CD4-positive, alpha-beta T cell (primary cell): ENCODE results near the gene DPH1. TPM values are rescaled to one million over a fixed set of nuclear protein-coding genes. Genes with fewer than 3 reads are reported as not detected.

ENCODE experiments used
- ATAC-seq: fragments of 200-7000 bp; cut with Tn5 transposase; one replicate; pipeline ENCODE4 v1.10.0; 2022; ENCODE audit warnings: mild to moderate bottlenecking; ENCODE audit not compliant: poor library complexity
- CTCF ChIA-PET: fragments of 350-600 bp; sonication (Branson Sonifier 250); formaldehyde crosslinking; loops from one replicate; lab custom pipeline; 2021; ENCODE audit warnings: antibody characterized with exemption, inconsistent platforms; lab: Charles Lee
- POLR2A ChIA-PET: fragments of 350-600 bp; sonication (Branson Sonifier 250); formaldehyde crosslinking; loops from one replicate; lab custom pipeline; 2021; ENCODE audit warnings: antibody characterized with exemption, inconsistent platforms; lab: Charles Lee
- DNase-seq, 14 experiments: peaks; one replicate each; pipeline ENCODE4 v3.0.0-alpha.2; 2013 to 2020; ENCODE audit warnings: mixed read lengths in 2 of 14
- H3K27ac ChIP-seq, 2 donors: one replicate each; pipeline versions ENCODE4 v1.5.1 to v1.7.0; 2013; ENCODE audit warnings: low read length in 2 of 2, low read depth in 1 of 2, mild to moderate bottlenecking in 1 of 2
- H3K27me3 ChIP-seq, 2 experiments: 1 replicate in 1 of 2; 2 replicates in 1 of 2; pipeline versions ENCODE4 v1.6.1 to v1.7.0; 2013; ENCODE audit warnings: low read length in 2 of 2, control low read depth in 1 of 2, mild to moderate bottlenecking in 1 of 2, moderate library complexity in 1 of 2; ENCODE audit not compliant: insufficient read depth in 2 of 2, control insufficient read depth in 1 of 2
- H3K36me3 ChIP-seq: one replicate; pipeline ENCODE4 v1.6.1; 2013; ENCODE audit warnings: low read length, control low read depth; ENCODE audit not compliant: insufficient read depth
- H3K4me1 ChIP-seq: one replicate; pipeline ENCODE4 v1.6.1; 2013; ENCODE audit warnings: low read length, control low read depth; ENCODE audit not compliant: insufficient read depth
- H3K4me3 ChIP-seq: one replicate; pipeline ENCODE4 v1.5.1; 2013; ENCODE audit warnings: mild to moderate bottlenecking, low read length, moderate library complexity
- H3K9me3 ChIP-seq, 2 experiments: 1 replicate in 1 of 2; 2 replicates in 1 of 2; pipeline versions ENCODE4 v1.6.1 to v1.7.0; 2013; ENCODE audit warnings: low read length in 2 of 2, mild to moderate bottlenecking in 2 of 2, control low read depth in 1 of 2, moderate library complexity in 1 of 2; ENCODE audit not compliant: control insufficient read depth in 1 of 2, insufficient read depth in 1 of 2
- H3K27ac Mint-ChIP-seq: one replicate; pipeline ENCODE4 v1.8.0; 2020; ENCODE audit warnings: mixed read lengths
- H3K27me3 Mint-ChIP-seq: one replicate; pipeline ENCODE4 v1.8.0; 2021; ENCODE audit warnings: mixed read lengths
- H3K36me3 Mint-ChIP-seq: one replicate; pipeline ENCODE4 v1.8.0; 2021; ENCODE audit warnings: low read depth, mixed read lengths
- H3K4me1 Mint-ChIP-seq: one replicate; pipeline ENCODE4 v1.8.0; 2021; ENCODE audit warnings: low read depth, mixed read lengths
- H3K4me3 Mint-ChIP-seq: one replicate; pipeline ENCODE4 v1.8.0; 2020; ENCODE audit warnings: mild to moderate bottlenecking, mixed read lengths
- H3K9me3 Mint-ChIP-seq: one replicate; pipeline ENCODE4 v1.8.0; 2020; ENCODE audit warnings: mixed read lengths
- CTCF ChIP-seq: fragments of 200-600 bp; IDR thresholded peaks from one replicate; pipeline ENCODE4 v1.8.0; 2022; ENCODE audit warnings: antibody characterized with exemption, mild to moderate bottlenecking
- intact Hi-C, 2 experiments: fragments of 100-400 bp; cut with DNase I in 1 of 2; cut with micrococcal nuclease in 1 of 2; formaldehyde crosslinking; loops; one replicate each; pipeline versions ENCODE4 v1.15.1 to v1.9.0; 2023 to 2025; cut with DNase I, micrococcal nuclease
- total RNA-seq, 174 experiments: library from RNA in 2 of 174; stranded (reverse) in 2 of 174; gene quantifications; one replicate each; pipeline ENCODE4 v1.2.3 and lab custom pipeline; 2021 to 2026

The DPH1 gene
- total RNA-seq, 2 experiments from 2014 or later: 96.4 to 101 TPM

GRCh38 chr17:2051933-2052559 lies 22.1 kb downstream of the DPH1 start:
- peaks cover 40% of the 10 kb centered on the region for H3K4me1 Mint-ChIP-seq
- peaks cover 3 to 11% of the 10 kb centered on the region in 2 experiments for H3K27me3 ChIP-seq
- POLR2A ChIA-PET: interaction anchor here (0.7 to 1.6 kb wide), 2 partner anchors 193 to 214 kb away, joined by 3 to 4 read pairs; no protein-coding TSS in a partner anchor
- CTCF ChIA-PET: interaction anchor here (1.3 kb wide), 1 partner anchor 193 kb away, joined by 3 read pairs; no protein-coding TSS in a partner anchor
- peak overlapping the region; percentile 80 for H3K4me3 Mint-ChIP-seq
- no peak overlapping the region for H3K27ac ChIP-seq
- H3K9me3 ChIP-seq: no peaks in the 10 kb centered on the region
- peaks cover 63% of the 10 kb centered on the region for H3K4me1 ChIP-seq
- TF ChIP-seq CTCF: no peak
- peaks cover 11% of the 10 kb centered on the region for H3K27me3 Mint-ChIP-seq
- no peaks in the 10 kb centered on the region for H3K36me3 ChIP-seq
- H3K9me3 Mint-ChIP-seq: no peaks in the 10 kb centered on the region
- no peak for ATAC-seq
- intact Hi-C loops: loop anchor here (5.0 to 10.0 kb wide), 6 partner anchors 103 to 350 kb away; partner anchors contain the start of genes MNT (in 1 of the 2), SGSM2 (in 1 of the 2), SMG6 (in 1 of the 2) and SRR (in 1 of the 2)
- H3K27ac Mint-ChIP-seq: peak overlapping the region; percentile 19
- no peaks in the 10 kb centered on the region for H3K36me3 Mint-ChIP-seq
- no peak for DNase-seq
- no peak overlapping the region for H3K4me3 ChIP-seq

- peak overlapping the region; percentile 48 to 64 for H3K27ac ChIP-seq
- peak overlapping the region; percentile 54 for H3K4me3 ChIP-seq
- peaks cover 0 to 6% of the 10 kb centered on the region in 2 experiments for H3K9me3 ChIP-seq
- ATAC-seq: peak; percentile 28
- H3K4me1 Mint-ChIP-seq: peaks cover 39% of the 10 kb centered on the region
- H3K27ac Mint-ChIP-seq: peak overlapping the region; percentile 83
- ChIA-PET POLR2A (interaction anchor here (0.7 to 2.6 kb wide), 7 partner anchors 10 to 283 kb away, joined by 3 to 11 read pairs (median 4); partner anchors contain the start of genes SRR and TSR1), CTCF (interaction anchor here (0.6 to 7.3 kb wide), 8 partner anchors 12 to 285 kb away, joined by 3 to 83 read pairs (median 6); partner anchors contain the start of gene OVCA2)
- no peaks in the 10 kb centered on the region for H3K36me3 Mint-ChIP-seq
- peaks cover 75% of the 10 kb centered on the region for H3K4me1 ChIP-seq
- peak overlapping the region; percentile 87 for H3K4me3 Mint-ChIP-seq
- intact Hi-C loops: loop anchor here (1.0 to 10.0 kb wide), 9 partner anchors 101 to 349 kb away; partner anchors contain the start of genes MNT (in 1 of the 2), SGSM2 (in 1 of the 2), SMG6 (in 1 of the 2) and SRR (in 1 of the 2)
- no peaks in the 10 kb centered on the region for H3K36me3 ChIP-seq
- H3K27me3 ChIP-seq: peaks cover 4 to 15% of the 10 kb centered on the region in 2 experiments
- DNase-seq: peak; percentile 53 to 94 (median 72)
- H3K27me3 Mint-ChIP-seq: peaks cover 11% of the 10 kb centered on the region
- TF ChIP-seq CTCF: peak; percentile 56
- no peaks in the 10 kb centered on the region for H3K9me3 Mint-ChIP-seq
These were observed 23.7 kb downstream of the DPH1 start for GRCh38 chr17:2053380-2054261.

GRCh38 chr17:2054262-2054511 lies 24.2 kb downstream of the DPH1 start:
- Histone ChIP-seq H3K4me3 (peak overlapping the region; percentile 54), H3K27me3 (peaks cover 3 to 10% of the 10 kb centered on the region in 2 experiments), H3K9me3 (peaks cover 0 to 6% of the 10 kb centered on the region in 2 experiments), H3K36me3 (no peaks in the 10 kb centered on the region), H3K4me1 (peaks cover 74% of the 10 kb centered on the region), H3K27ac (peak overlapping the region; percentile 48 to 64)
- POLR2A ChIA-PET: interaction anchor here (0.6 to 4.9 kb wide), 11 partner anchors 10 to 282 kb away, joined by 3 to 61 read pairs (median 6); partner anchors contain the start of genes OVCA2 and TSR1
- CTCF ChIA-PET: interaction anchor here (0.6 to 7.3 kb wide), 24 partner anchors 9 to 371 kb away, joined by 3 to 83 read pairs (median 4); partner anchors contain the start of genes OVCA2, RTN4RL1 and TSR1
- no peak for TF ChIP-seq CTCF
- peaks cover 10% of the 10 kb centered on the region for H3K27me3 Mint-ChIP-seq
- no peaks in the 10 kb centered on the region for H3K9me3 Mint-ChIP-seq
- peak overlapping the region; percentile 87 for H3K4me3 Mint-ChIP-seq
- H3K27ac Mint-ChIP-seq: peak overlapping the region; percentile 83
- peaks cover 33% of the 10 kb centered on the region for H3K4me1 Mint-ChIP-seq
- intact Hi-C loops: loop anchor here (1.0 to 10.0 kb wide), 9 partner anchors 101 to 348 kb away; partner anchors contain the start of genes MNT (in 1 of the 2), SGSM2 (in 1 of the 2), SMG6 (in 1 of the 2) and SRR (in 1 of the 2)
- DNase-seq: no peak
- no peak for ATAC-seq
- H3K36me3 Mint-ChIP-seq: no peaks in the 10 kb centered on the region
